ES-I3 (cell line): ENCODE results near the gene PCID2.

Source experiments
- H3K36me3 ChIP-seq: 2 replicates; pipeline ENCODE4 v1.6.1; 2013; ENCODE audit warnings: mild to moderate bottlenecking, low read length, control low read depth, moderate library complexity; ENCODE audit not compliant: insufficient read depth
- H3K4me1 ChIP-seq: 2 replicates; pipeline ENCODE4 v1.6.1; 2013; ENCODE audit warnings: mild to moderate bottlenecking, control low read depth, low read length; ENCODE audit not compliant: insufficient read depth
- H3K9ac ChIP-seq: 2 replicates; pipeline ENCODE4 v1.6.1; 2013; ENCODE audit warnings: low read depth, mild to moderate bottlenecking, low read length, moderate library complexity
- H3K9me3 ChIP-seq: 2 replicates; pipeline ENCODE4 v1.6.1; 2013; ENCODE audit warnings: mild to moderate bottlenecking, low read length, moderate library complexity; ENCODE audit not compliant: control insufficient read depth, insufficient read depth

PCID2 gene

GRCh38 chr13:113229161-113229560 is 20.7 kb upstream of the PCID2 start:
- no peaks in the 10 kb centered on the region for H3K4me1 ChIP-seq
- H3K9me3 ChIP-seq: no peaks in the 10 kb centered on the region
- no peak overlapping the region for H3K9ac ChIP-seq
- peaks cover 23% of the 10 kb centered on the region for H3K36me3 ChIP-seq

- Histone ChIP-seq H3K36me3 (peaks cover 23% of the 10 kb centered on the region), H3K9ac (no peak overlapping the region), H3K4me1 (no peaks in the 10 kb centered on the region), H3K9me3 (no peaks in the 10 kb centered on the region)
Observed at GRCh38 chr13:113226873-113227450, 18.5 kb upstream of the PCID2 start.

DNA sequence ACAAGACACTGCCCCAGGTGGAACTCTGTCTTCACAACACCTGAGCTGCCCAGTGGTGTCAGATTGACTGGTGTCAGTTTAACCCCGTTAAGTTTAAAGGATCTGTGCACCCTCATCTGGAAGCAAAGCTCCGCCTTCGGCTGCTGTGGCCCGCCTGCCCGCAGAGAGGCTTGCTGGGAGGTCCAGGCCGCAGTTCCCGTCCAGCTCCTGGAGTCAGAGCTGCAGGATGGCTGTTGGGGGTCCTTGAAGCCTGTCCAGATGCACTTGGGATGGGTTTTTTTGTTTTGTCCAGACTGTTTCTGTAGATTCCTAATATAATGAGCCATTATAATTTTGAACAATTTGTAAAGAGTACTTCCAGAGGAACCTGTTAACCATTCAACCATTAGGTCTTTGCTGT is 17.0 kb upstream of the PCID2 start:
- no peaks in the 10 kb centered on the region for H3K9me3 ChIP-seq
- no peak overlapping the region for H3K9ac ChIP-seq
- H3K36me3 ChIP-seq: peaks cover 26% of the 10 kb centered on the region
- H3K4me1 ChIP-seq: no peaks in the 10 kb centered on the region

DNA sequence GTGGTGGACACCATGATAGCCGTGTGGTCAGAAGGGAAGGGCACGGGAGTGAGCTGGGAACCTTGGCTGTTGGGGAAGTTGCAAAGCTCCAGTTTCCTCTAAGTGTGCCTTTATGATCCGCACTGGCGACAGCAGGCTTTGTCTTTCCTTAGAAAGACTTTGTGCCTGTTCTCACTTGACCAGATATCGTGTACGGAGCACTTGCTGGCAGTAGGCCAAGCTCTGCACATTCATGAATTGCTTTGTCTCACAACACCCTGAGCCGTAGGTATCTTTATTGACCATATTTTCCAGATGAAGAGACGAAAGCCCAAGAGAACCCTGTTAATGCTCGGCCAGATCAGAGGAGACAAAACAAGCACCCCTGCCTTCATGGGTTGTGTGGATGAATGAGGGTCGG is 16.0 kb upstream of the PCID2 start:
- H3K36me3 ChIP-seq: peaks cover 21% of the 10 kb centered on the region
- H3K4me1 ChIP-seq: no peaks in the 10 kb centered on the region

DNA sequence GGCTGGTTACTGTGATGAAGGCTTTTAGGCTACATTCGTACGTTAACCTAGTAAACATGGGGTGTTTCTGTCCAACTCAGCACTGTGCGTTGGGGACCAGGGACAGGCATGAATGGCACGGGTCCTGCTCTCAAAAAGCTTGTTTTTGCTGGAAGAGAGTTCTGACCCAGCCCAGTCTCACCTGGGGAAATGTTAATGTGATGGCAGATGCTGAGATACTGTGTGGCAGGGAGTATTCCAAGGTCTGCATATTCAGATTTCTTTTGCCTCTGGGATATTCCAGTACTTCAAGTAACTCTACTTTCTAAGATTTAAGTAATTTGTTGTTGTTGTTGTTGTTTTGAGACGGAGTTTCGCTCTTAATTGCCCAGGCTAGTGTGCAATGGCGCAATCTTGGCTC is 14.6 kb upstream of the PCID2 start:
- Histone ChIP-seq H3K4me1 (no peaks in the 10 kb centered on the region), H3K36me3 (peaks cover 13% of the 10 kb centered on the region), H3K9me3 (no peaks in the 10 kb centered on the region), H3K9ac (no peak overlapping the region)

More for the DNA sequence above, 16.0 kb upstream of the PCID2 start:
- Histone ChIP-seq H3K9me3 (no peaks in the 10 kb centered on the region), H3K9ac (no peak overlapping the region)

GRCh38 chr13:113220877-113221276 is 12.4 kb upstream of the PCID2 start:
- H3K9ac ChIP-seq: no peak overlapping the region
- peaks cover 12% of the 10 kb centered on the region for H3K36me3 ChIP-seq
- no peaks in the 10 kb centered on the region for H3K9me3 ChIP-seq
- H3K4me1 ChIP-seq: peaks cover 13% of the 10 kb centered on the region

- peaks cover 12% of the 10 kb centered on the region for H3K36me3 ChIP-seq
- no peak overlapping the region for H3K9ac ChIP-seq
- peaks cover 16% of the 10 kb centered on the region for H3K4me1 ChIP-seq
Observed at GRCh38 chr13:113220141-113220598, 11.7 kb upstream of the PCID2 start.

GRCh38 chr13:113219256-113219940 is 10.9 kb upstream of the PCID2 start:
- H3K9me3 ChIP-seq: no peaks in the 10 kb centered on the region
- no peak overlapping the region for H3K9ac ChIP-seq
- H3K36me3 ChIP-seq: peaks cover 6% of the 10 kb centered on the region; the same call in 1 of the 2 replicates
- H3K4me1 ChIP-seq: peaks cover 16% of the 10 kb centered on the region

More at GRCh38 chr13:113220141-113220598, 11.7 kb upstream of the PCID2 start:
- H3K9me3 ChIP-seq: no peaks in the 10 kb centered on the region

GRCh38 chr13:113218586-113218985 is 10.1 kb upstream of the PCID2 start:
- H3K4me1 ChIP-seq: peaks cover 16% of the 10 kb centered on the region
- no peak overlapping the region for H3K9ac ChIP-seq
- H3K9me3 ChIP-seq: no peaks in the 10 kb centered on the region
- peaks cover 6% of the 10 kb centered on the region; the same call in 1 of the 2 replicates for H3K36me3 ChIP-seq

GRCh38 chr13:113216254-113217048 is 8.0 kb upstream of the PCID2 start:
- H3K9ac ChIP-seq: peak overlapping the region; percentile 2; the same call in 1 of the 2 replicates
- peaks cover 16% of the 10 kb centered on the region for H3K4me1 ChIP-seq
- H3K36me3 ChIP-seq: peaks cover 6% of the 10 kb centered on the region; the same call in 1 of the 2 replicates
- H3K9me3 ChIP-seq: no peaks in the 10 kb centered on the region

DNA sequence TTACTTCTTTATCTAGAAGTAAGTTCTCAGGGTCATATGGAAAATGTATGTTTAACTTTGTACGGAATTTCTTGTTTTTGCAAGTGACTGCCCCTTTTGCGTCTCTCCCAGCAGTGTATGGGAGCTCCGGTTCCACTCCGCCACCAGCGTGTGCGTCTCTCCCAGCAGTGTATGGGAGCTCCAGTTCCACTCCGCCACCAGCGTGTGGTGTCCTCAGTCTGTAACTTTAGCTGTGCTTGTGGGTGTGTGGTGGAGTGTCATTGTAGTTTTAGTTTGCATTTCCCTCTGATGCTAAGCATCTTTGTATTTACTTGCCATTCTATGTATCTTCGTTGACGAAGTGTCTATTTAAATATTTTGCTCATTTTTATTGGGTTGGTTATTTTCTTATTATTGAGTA is 3.3 kb upstream of the PCID2 start:
- Histone ChIP-seq H3K9me3 (no peaks in the 10 kb centered on the region), H3K4me1 (peaks cover 25% of the 10 kb centered on the region), H3K9ac (no peak overlapping the region), H3K36me3 (peaks cover 3% of the 10 kb centered on the region; the same call in 1 of the 2 replicates)

GRCh38 chr13:113210833-113211232 is 2.4 kb upstream of the PCID2 start:
- peaks cover 10% of the 10 kb centered on the region; the same call in 1 of the 2 replicates for H3K36me3 ChIP-seq

DNA sequence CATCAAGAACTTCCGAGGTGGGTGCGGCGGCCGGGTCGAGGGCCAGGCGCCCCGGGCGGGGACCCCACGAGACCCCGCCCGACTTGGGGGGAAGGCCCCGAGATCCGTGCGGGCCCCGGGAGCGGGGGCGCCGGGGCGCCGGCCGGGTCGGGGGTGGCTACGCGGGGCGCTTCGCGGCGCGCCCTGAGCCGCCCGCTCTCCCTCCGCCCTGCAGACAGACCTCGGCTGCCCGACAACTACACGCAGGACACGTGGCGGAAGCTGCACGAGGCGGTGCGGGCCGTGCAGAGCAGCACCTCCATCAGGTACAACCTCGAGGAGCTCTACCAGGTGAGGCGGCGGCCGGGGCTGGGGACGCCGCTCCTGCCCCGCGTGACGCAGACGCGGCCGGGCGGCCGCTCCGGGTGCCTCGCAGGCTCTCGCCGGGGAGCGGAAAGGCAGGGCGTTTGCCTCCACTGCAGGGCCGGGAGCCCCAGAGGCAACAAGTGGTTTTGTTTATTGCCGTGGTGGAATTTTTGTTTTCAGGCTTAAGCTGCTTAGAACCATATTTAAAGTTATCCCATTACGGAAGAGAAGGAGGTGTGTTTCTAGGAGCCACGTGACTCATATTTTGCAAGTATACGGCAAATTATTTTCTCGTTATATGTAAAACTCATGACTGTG is 1.4 kb upstream of the PCID2 start:
- H3K9ac ChIP-seq: peak overlapping the region; percentile 76
- H3K9me3 ChIP-seq: no peaks in the 10 kb centered on the region
- peaks cover 14% of the 10 kb centered on the region; the same call in 1 of the 2 replicates for H3K36me3 ChIP-seq
- peaks cover 27% of the 10 kb centered on the region; the same call in 1 of the 2 replicates for H3K4me1 ChIP-seq

More at GRCh38 chr13:113210833-113211232, 2.4 kb upstream of the PCID2 start:
- peaks cover 25% of the 10 kb centered on the region for H3K4me1 ChIP-seq
- peak overlapping the region; percentile 9; the same call in 1 of the 2 replicates for H3K9ac ChIP-seq
- no peaks in the 10 kb centered on the region for H3K9me3 ChIP-seq

GRCh38 chr13:113209336-113209758 is 878 bp upstream of the PCID2 start, which contains the start of gene CUL4A:
Gene CUL4A (plus strand): TSS chr13:113209613. CDS start chr13:113209628, 15 bp downstream.
- H3K9ac ChIP-seq: peak within 1 kb of the TSS; percentile 86
- H3K4me1 ChIP-seq: peaks cover 27% of the 10 kb centered on the region; the same call in 1 of the 2 replicates
- H3K36me3 ChIP-seq: peaks cover 14% of the 10 kb centered on the region; the same call in 1 of the 2 replicates
- no peaks in the 10 kb centered on the region for H3K9me3 ChIP-seq
